Measurements from ENCODE around the gene KCNIP1. TPM values are rescaled to one million over a fixed set of nuclear protein-coding genes. Genes with fewer than 3 reads are reported as not detected.

Gene KCNIP1
- total and polyA plus RNA-seq, 9 of the 15 experiments (the other 6 are each of a cell fraction or from before 2014, with no cell fraction given) = not detected

GRCh38 chr5:170484459-170484831 lies 19.4 kb upstream of the KCNIP1 start (continued):
- TF ChIP-seq FOXM1 (IDR thresholded peaks at IDR 0.05; ENCODE audit: low read depth) = no peak
- TF ChIP-seq FOXM1 (CRISPR knock-in tag; IDR thresholded peaks at IDR 0.05; ENCODE audit: low read depth) = no peak
- no peak for TF ChIP-seq NFIC (IDR thresholded peaks at IDR 0.05)

DNA sequence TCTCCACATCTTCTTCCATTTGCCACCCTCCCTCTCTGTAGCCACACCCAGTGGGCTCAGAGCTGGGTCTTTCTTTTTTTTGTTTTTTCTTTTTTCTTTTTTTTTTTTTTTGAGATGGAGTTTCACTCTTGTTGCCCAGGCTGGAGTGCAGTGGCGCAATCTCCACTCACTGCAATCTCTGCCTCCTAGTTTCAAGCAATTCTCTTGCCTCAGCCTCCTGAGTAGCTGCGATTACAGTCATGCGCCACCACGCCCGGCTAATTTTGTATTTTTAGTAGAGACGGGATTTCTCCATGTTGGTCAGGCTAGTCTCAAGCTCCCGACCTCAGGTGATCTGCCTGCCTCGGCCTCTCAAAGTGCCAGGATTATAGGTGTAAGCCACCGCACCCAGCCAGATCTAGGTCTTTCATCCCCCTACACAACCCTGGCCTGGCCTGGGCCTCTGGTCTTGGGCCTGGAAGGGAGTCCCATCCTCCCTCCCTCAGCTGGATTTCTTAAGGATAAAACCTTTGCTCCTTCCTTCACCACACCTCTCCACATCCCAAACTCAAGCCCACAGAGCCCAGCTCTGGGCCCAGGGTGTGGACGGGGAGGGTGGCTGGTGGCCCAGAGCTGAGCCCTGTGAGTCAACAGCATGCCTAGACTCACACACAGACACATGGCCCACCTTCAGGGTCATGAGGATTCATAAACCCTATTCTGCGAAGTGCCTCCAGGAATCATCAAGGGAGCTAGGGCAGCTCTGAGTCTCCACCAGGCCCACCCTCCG lies 18.8 kb upstream of the KCNIP1 start:
- ATAC-seq = no peak
- POLR2A ChIA-PET = interaction anchor here (0.7 kb wide), 1 partner anchor 1796 kb away, joined by 3 read pairs; no protein-coding TSS in a partner anchor
- TF ChIP-seq SAP30 (IDR thresholded peaks at IDR 0.05; ENCODE audit: borderline replicate concordance, insufficient read depth, low read depth, low read length, poor library complexity, severe bottlenecking) (no peak), TCF7L2 (IDR thresholded peaks at IDR 0.05; ENCODE audit: low read depth, low read length) (no peak), HCFC1 (IDR thresholded peaks at IDR 0.05; ENCODE audit: low read depth, low read length) (no peak), ZNF398 (CRISPR knock-in tag; IDR thresholded peaks at IDR 0.05) (no peak), ESRRA (IDR thresholded peaks at IDR 0.05; ENCODE audit: borderline replicate concordance, low read depth) (no peak), ZNF134 (CRISPR knock-in tag; conservative IDR thresholded peaks at IDR 0.05) (no peak), EWSR1 (IDR thresholded peaks at IDR 0.05; ENCODE audit: borderline replicate concordance, low read depth, partially characterized antibody) (no peak), ZMIZ1 (IDR thresholded peaks at IDR 0.05; ENCODE audit: low read depth in 2 of 2, low read length in 2 of 2) (no peak)
- TF ChIP-seq, protein P1, sequence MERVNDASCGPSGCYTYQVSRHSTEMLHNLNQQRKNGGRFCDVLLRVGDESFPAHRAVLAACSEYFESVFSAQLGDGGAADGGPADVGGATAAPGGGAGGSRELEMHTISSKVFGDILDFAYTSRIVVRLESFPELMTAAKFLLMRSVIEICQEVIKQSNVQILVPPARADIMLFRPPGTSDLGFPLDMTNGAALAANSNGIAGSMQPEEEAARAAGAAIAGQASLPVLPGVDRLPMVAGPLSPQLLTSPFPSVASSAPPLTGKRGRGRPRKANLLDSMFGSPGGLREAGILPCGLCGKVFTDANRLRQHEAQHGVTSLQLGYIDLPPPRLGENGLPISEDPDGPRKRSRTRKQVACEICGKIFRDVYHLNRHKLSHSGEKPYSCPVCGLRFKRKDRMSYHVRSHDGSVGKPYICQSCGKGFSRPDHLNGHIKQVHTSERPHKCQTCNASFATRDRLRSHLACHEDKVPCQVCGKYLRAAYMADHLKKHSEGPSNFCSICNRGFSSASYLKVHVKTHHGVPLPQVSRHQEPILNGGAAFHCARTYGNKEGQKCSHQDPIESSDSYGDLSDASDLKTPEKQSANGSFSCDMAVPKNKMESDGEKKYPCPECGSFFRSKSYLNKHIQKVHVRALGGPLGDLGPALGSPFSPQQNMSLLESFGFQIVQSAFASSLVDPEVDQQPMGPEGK (CRISPR knock-in tag; IDR thresholded peaks at IDR 0.05; ENCODE audit: borderline replicate concordance) = no peak

More for the DNA sequence above, 18.8 kb upstream of the KCNIP1 start:
- Histone ChIP-seq H3K27me3 (ENCODE audit: control insufficient read depth in 2 of 2, insufficient read depth in 2 of 2, low read length in 2 of 2) (peaks cover 0 to 18% of the 10 kb centered on the region in 2 experiments; a peak in 3 of 5 replicates), H2AFZ (ENCODE audit: low read depth, low read length) (no peak overlapping the region), H3K27ac (ENCODE audit: extremely low read depth, low read depth, low read length) (no peak overlapping the region), H3K9me3 (replicated peaks; ENCODE audit: control insufficient read depth, insufficient read depth, low read depth, low read length) (no peaks in the 10 kb centered on the region), H3K36me3 (ENCODE audit: control insufficient read depth, insufficient read depth, low read length) (no peaks in the 10 kb centered on the region), H3K9ac (ENCODE audit: insufficient read depth in 1 of 2, low read depth in 2 of 2, low read length in 2 of 2) (no peak overlapping the region), H3K4me3 (no peak overlapping the region), H4K20me1 (replicated peaks; ENCODE audit: control insufficient read depth, insufficient read depth, low read length) (peaks cover 3% of the 10 kb centered on the region; the same call in 1 of the 2 replicates), H3K4me2 (ENCODE audit: insufficient read depth, low read length) (no peak overlapping the region), H3K4me1 (replicated peaks in 1 of 2; ENCODE audit: control insufficient read depth in 2 of 2, insufficient read depth in 2 of 2, low read length in 2 of 2) (no peaks in the 10 kb centered on the region), H3K79me2 (ENCODE audit: control insufficient read depth, insufficient read depth, low read length) (no peaks in the 10 kb centered on the region), H3K9me1 (ENCODE audit: control insufficient read depth, insufficient read depth, low read length) (no peaks in the 10 kb centered on the region)
- WGBS (ENCODE audit: insufficient coverage, low coverage, missing lambda C conversion rate) = 3% methylated on average over 12 of the region's 12 CpGs
- FAIRE-seq = no peak
- BruUV-seq (replicated peaks) = no TSS peak
- intact Hi-C loops (cut with micrococcal nuclease) = no loop called here
- in situ Hi-C loops (cut with MboI) = no loop called here
- CTCF ChIA-PET (ENCODE audit: low intra/inter-chr PET ratio) = no interaction called here
- no peak for DNase-seq (ENCODE audit: extremely low read depth in 1 of 4, low spot score in 3 of 4)
